ENCODE results near the gene TTPAL.

GRCh38 chr20:44456611-44457010 lies 19.1 kb upstream of the TTPAL start:
- no peak for TF ChIP-seq CTCF (IDR thresholded peaks at IDR 0.05)
- no peak for TF ChIP-seq POLR2A (IDR thresholded peaks at IDR 0.05)

All from testis (tissue), 2 donors.